Measurements from ENCODE around the gene CATSPER4. TPM values are rescaled to one million over a fixed set of nuclear protein-coding genes. Genes with fewer than 3 reads are reported as not detected.

Gene CATSPER4
- total RNA-seq, 3 donors from 2014 or later = not detected

DNA sequence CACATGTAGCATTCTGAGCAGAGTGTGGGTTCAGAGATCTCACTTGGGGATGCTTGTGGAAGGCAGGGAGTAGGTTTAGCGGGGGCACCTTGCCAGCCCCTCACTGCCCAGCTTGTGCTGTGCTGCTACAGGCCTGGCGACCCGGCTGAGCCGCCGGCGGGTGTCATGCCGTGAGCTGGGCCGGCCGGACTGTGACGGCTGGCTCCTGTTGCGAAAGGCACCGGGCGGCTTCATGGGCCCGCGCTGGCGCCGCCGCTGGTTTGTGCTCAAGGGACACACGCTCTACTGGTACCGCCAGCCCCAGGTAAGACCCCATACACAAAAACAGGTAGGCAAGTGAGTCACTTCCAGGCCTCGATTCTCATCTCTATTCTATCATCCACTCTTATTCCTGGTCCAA, 5.5 kb upstream of the CATSPER4 start:
- no peaks in the 10 kb centered on the region for H3K4me1 ChIP-seq (ENCODE audit: low read depth)
- no peak for DNase-seq
- no peak overlapping the region for H3K4me3 ChIP-seq
- intact Hi-C loops (cut with DNase I, micrococcal nuclease) = no loop called here
- H3K36me3 ChIP-seq (ENCODE audit: low read depth) = peaks cover 7% of the 10 kb centered on the region
- TF ChIP-seq, protein P1, sequence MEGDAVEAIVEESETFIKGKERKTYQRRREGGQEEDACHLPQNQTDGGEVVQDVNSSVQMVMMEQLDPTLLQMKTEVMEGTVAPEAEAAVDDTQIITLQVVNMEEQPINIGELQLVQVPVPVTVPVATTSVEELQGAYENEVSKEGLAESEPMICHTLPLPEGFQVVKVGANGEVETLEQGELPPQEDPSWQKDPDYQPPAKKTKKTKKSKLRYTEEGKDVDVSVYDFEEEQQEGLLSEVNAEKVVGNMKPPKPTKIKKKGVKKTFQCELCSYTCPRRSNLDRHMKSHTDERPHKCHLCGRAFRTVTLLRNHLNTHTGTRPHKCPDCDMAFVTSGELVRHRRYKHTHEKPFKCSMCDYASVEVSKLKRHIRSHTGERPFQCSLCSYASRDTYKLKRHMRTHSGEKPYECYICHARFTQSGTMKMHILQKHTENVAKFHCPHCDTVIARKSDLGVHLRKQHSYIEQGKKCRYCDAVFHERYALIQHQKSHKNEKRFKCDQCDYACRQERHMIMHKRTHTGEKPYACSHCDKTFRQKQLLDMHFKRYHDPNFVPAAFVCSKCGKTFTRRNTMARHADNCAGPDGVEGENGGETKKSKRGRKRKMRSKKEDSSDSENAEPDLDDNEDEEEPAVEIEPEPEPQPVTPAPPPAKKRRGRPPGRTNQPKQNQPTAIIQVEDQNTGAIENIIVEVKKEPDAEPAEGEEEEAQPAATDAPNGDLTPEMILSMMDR (IDR thresholded peaks at IDR 0.05) = no peak
- H3K9me3 ChIP-seq = no peaks in the 10 kb centered on the region
- ATAC-seq = no peak

DNA sequence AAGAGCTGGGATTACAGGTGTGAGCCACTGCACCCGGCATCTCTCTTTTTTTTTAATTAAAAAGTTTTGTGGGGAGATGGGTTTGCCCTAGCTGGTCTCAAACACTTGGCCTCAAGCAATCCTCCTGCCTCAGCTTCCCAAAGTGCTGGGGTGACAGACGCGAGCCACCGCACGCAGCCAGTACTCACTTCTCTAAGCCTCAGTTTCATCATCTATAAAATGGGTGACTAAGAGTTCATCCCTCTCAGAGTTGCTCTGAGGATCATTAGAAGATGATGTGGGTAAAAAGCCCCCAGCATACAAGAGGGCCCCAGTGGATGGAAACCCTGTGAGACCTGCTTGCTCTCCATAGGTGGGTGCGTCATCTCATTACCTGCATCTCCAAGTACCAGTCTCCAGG, 2.5 kb upstream of the CATSPER4 start:
- H3K36me3 ChIP-seq (ENCODE audit: low read depth) = no peaks in the 10 kb centered on the region

DNA sequence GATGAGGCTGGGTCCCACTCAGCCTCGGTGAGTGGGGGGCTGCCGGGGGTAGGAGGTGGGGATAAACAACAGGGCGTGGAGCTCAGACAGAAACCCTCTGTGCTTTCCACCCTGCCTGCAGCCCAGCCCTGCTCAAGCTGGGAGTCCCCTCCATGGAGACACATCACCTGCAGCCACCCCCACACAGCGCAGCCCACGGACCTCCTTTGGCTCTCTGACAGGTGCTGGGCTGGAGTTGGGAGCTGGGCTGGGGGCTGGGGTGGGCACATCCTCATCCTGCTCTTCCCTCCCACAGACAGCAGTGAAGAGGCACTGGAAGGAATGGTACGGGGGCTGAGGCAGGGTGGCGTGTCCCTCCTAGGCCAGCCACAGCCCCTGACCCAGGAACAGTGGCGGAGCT, 1.9 kb upstream of the CATSPER4 start:
- no peaks in the 10 kb centered on the region for H3K4me1 ChIP-seq (ENCODE audit: low read depth)

More for the DNA sequence above, 2.5 kb upstream of the CATSPER4 start:
- DNase-seq (no peak), ATAC-seq (no peak)
- Histone ChIP-seq H3K9me3 (no peaks in the 10 kb centered on the region), H3K4me1 (ENCODE audit: low read depth) (no peaks in the 10 kb centered on the region), H3K4me3 (no peak overlapping the region)
- TF ChIP-seq, protein P1 (IDR thresholded peaks at IDR 0.05) = no peak
- intact Hi-C loops (cut with DNase I, micrococcal nuclease) = no loop called here

DNA sequence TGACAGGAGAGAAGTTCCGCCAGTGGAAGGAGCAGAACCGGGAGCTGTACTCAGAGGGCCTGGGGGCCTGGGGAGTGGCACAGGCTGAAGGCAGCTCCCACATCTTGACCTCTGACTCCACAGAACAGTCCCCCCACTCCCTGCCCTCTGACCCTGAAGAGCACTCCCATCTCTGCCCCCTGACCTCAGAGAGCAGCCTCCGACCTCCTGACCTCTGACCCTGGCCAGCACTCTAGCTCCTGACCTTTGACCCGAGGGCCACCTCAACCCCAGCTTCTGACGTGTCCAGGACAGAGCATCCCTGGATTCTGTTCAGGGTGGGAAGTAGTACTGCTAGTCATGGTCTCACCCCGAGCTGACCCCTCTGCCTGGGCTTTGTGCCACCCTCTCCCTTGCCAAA, 1.1 kb upstream of the CATSPER4 start:
- TF ChIP-seq, protein P1 (IDR thresholded peaks at IDR 0.05) = no peak
- no peaks in the 10 kb centered on the region for H3K4me1 ChIP-seq (ENCODE audit: low read depth)
- no peak overlapping the region for H3K4me3 ChIP-seq
- intact Hi-C loops (cut with DNase I, micrococcal nuclease) = no loop called here
- no peak for ATAC-seq
- H3K36me3 ChIP-seq (ENCODE audit: low read depth) = no peaks in the 10 kb centered on the region
- H3K9me3 ChIP-seq = no peaks in the 10 kb centered on the region
- no peak for DNase-seq

More for the DNA sequence above, 1.9 kb upstream of the CATSPER4 start:
- Histone ChIP-seq H3K36me3 (ENCODE audit: low read depth) (no peaks in the 10 kb centered on the region), H3K9me3 (no peaks in the 10 kb centered on the region), H3K4me3 (no peak overlapping the region)
- ATAC-seq = no peak
- TF ChIP-seq, protein P1 (IDR thresholded peaks at IDR 0.05) = no peak
- intact Hi-C loops (cut with DNase I, micrococcal nuclease) = no loop called here
- DNase-seq = no peak

DNA sequence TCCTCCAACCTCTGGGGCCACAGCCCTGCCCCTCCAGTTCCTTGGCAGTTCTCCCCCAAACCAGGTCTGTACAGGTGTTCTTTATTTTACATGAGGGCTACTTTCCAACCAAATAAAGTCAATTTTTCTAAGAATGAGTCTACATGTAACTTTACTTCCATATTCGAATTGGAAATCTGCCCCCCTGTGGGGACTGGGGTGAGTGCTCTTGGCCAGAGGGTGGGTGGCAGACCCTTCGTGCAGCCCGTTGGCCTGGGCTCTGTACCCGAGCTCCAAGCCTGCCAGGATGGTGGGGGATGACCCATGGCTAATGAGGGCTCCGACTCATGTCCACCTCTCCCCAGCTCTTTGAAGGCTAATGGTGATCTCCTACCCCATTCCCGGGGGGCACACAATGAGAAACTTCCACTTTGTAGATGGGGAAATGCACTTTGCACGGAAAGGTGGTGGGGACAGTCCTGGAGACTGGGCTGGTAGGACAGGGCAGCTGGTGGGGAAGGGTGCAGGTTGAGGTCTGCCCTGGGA, 589 bp upstream of the CATSPER4 start:
- intact Hi-C loops (cut with DNase I, micrococcal nuclease) = no loop called here
- Histone ChIP-seq H3K4me3 (no peak overlapping the region), H3K9me3 (no peaks in the 10 kb centered on the region), H3K36me3 (ENCODE audit: low read depth) (no peaks in the 10 kb centered on the region), H3K4me1 (ENCODE audit: low read depth) (no peaks in the 10 kb centered on the region)
- ATAC-seq (no peak), DNase-seq (no peak)
- TF ChIP-seq, protein P1 (IDR thresholded peaks at IDR 0.05) = no peak

DNA sequence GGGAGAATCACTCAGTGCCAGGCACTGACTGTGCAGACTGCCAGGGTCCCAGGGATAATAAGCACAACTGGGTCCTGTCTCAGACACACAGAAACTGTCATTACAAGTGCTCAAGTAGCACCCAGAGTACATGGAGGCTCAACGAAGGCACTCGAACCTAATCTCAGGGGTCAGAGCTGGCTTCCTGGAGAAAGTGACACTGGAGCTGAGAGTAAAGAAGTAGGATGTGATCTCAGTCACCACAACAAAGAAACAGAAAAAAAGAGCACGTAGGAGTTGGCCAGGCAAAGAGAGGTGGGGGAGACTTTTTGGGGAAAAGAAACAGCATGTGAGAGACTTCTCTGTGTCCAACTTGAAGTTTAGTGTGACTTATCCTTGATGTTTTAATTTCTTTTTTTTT, 1.3 kb downstream of the CATSPER4 start:
- no peak overlapping the region for H3K4me3 ChIP-seq
- TF ChIP-seq, protein P1 (IDR thresholded peaks at IDR 0.05) = no peak
- DNase-seq (no peak), ATAC-seq (no peak)
- intact Hi-C loops (cut with DNase I, micrococcal nuclease) = no loop called here
- no peaks in the 10 kb centered on the region for H3K9me3 ChIP-seq
- H3K36me3 ChIP-seq (ENCODE audit: low read depth) = no peaks in the 10 kb centered on the region
- no peaks in the 10 kb centered on the region for H3K4me1 ChIP-seq (ENCODE audit: low read depth)
